GM18505 (cell line): Measurements from ENCODE around the gene CERT1.

Experiments
- ATAC-seq: cut with Tn5 transposase; IDR thresholded peaks from one replicate; pipeline ENCODE4 v1.9.1; 2021; ENCODE audit not compliant: unreplicated experiment
- POLR2A ChIP-seq: IDR thresholded peaks from 4 replicates; pipeline ENCODE4 v1.6.1; 2011; ENCODE audit warnings: borderline replicate concordance; ENCODE audit not compliant: insufficient read depth, insufficient read length; ENCODE audit errors: extremely low read depth

CERT1 gene

DNA sequence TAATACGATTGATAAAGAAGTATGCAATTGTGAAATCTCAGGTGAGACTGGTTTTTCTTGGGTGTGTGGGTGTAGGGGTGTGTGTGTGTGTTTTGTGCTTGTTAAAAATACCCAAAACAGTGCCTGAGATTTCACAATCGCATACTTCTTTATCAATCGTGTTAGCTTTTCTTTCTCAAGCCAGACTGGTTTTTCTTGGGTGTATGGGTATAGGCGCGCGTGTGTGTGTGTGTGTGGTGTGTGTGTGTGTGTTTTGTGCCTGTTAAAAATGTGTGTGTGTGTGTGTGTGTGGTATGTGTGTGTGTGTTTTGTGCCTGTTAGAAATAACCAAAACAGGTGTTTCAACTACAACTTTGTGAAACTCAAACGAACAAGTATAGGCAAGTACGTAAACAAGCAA is 53.7 kb downstream of the CERT1 start:
- no peak for TF ChIP-seq POLR2A

DNA sequence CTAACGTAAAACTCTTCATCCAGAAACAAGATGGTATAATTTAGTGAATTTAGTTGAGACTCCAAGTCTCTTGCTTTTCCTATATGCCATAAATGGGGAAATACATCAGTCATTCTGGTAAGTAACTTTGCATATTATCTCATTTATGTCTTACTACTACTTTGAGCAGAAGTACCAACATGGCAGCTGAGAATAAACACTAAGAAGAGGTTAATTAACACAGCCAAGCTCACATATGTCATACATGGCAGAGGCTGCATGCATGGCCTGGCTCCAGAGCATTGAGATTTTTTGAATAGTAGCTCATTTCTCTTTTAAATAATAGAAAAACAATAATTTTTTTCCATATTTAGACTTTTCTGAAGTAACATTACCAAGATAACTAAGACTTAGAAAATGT is 54.3 kb downstream of the CERT1 start:
- no peak for TF ChIP-seq POLR2A

More for the DNA sequence above, 53.7 kb downstream of the CERT1 start:
- ATAC-seq, result no peak

GRCh38 chr5:75450069-75450468 is 61.4 kb downstream of the CERT1 start:
- no peak for ATAC-seq
- no peak for TF ChIP-seq POLR2A

More for the DNA sequence above, 54.3 kb downstream of the CERT1 start:
- no peak for ATAC-seq

DNA sequence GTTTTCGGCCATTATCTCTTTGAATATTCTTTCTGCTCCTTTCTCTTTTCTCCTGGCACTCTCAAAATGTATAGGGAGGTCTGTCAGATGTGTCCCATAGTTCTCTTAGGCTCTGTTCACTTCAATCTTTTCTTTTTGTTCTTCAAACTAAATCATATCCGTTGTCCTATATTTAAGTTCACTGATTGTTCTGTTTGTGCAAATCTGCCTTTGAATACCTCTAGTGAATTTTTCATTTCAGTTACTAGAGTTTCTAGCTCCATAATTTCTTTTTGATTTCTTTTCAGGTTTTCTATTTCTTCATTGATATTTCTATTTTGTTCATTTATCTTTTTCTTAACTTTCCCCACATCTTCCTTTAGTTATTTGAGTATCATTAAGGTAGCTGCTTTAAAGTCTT is 65.4 kb downstream of the CERT1 start:
- no peak for ATAC-seq
- TF ChIP-seq POLR2A, result no peak

DNA sequence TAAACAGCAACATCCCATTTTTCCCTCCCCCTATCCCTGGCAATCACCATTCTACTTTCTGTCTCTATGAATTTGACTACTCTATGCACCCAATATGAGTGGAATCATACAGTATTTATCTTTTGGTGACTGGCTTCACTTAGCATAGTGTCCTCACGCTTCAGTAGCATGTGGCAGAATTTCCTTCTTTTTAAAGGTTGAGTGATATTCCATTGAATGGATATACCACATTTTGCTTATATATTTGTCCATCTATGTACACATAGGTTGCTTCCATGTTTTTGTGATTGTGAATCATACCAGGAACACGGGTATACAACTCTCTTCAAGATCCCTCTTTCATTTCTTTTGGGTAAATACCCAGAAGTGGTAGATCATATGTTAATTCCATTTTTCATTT is 69.9 kb downstream of the CERT1 start:
- ATAC-seq, result no peak
- no peak for TF ChIP-seq POLR2A

GRCh38 chr5:75439276-75439675 is 72.2 kb downstream of the CERT1 start:
- TF ChIP-seq POLR2A, result no peak
- ATAC-seq, result no peak

GRCh38 chr5:75438722-75439121 is 72.7 kb downstream of the CERT1 start:
- no peak for ATAC-seq
- TF ChIP-seq POLR2A, result no peak

DNA sequence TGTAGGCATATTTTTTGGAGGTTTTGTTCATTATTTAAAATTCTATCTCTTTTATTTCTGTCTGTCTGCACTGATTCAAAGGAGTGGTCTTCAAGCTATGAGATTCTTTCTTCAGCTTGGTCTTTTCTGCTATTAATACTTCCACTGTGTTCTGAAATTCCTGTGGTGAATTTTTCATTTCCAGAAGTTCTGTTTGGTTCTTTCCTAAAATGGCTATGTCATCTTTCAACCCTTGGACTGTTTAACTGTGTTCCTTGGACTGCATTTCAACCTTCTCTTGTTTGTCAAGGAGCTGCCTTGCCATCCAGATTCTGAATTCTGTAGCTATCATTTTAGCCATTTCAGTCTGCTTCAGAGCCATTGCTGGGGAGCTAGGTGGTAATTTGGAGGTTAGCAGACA is 76.3 kb downstream of the CERT1 start:
- no peak for ATAC-seq
- no peak for TF ChIP-seq POLR2A

- TF ChIP-seq POLR2A, result no peak
- no peak for ATAC-seq
These were observed 77.5 kb downstream of the CERT1 start for GRCh38 chr5:75433814-75434506.

DNA sequence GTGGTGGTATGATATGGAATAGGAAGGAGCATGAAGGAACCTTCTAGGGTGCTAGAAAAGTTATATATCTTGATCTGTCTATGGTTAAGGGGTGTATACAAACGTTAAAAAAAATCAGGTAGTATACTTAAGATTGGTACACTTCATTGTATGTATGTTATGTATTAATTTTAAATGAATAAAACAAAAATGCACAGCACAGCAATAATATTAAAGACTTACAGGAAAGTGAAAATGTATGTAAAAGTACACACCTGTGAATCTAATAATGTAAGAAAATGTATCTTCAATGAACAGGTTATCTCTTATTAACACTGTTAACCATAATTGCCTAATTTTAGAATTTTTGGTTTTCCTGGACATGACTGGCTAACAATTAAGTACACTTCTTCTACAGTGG is 97.2 kb downstream of the CERT1 start:
- no peak for ATAC-seq
- no peak for TF ChIP-seq POLR2A

DNA sequence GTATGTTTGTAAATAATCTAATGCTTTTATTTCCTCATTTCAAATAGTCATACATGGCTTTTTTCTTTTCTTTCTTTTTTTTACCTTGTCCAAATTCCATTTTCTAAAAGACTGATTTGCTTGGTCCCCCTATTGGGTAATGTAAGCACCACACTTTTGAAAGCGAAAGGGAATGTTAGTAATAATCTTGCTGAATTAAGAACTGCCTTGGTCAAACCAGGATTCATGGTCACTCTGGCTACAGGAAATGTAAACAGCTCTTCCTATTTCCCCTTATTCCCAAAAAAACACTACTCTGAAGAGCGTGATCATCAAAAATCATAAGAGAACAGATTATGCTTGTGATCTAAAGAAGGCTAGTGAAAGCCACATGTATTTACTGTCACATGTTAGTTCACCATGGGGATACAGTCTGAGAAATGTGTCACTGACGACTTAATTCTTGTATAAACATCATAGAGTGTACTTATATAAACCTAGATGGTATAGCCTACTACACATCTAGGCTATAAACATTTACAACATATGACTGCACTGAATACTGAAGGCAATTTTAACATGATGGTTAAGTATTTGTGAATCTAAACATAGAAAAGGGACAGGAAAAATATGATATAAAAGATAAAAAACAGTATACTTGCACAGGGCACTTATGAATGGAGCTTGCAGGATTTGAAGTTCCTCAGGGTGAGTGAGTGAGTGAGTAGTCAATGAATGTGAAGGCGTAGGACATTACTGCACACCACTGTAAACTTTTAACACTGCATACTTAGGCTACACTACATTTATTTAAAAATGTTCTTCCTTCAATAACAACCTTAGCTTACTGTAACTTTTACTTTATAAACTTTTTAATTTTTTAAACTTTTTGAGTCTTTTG is 99.1 kb downstream of the CERT1 start:
- no peak for TF ChIP-seq POLR2A
- no peak for ATAC-seq

DNA sequence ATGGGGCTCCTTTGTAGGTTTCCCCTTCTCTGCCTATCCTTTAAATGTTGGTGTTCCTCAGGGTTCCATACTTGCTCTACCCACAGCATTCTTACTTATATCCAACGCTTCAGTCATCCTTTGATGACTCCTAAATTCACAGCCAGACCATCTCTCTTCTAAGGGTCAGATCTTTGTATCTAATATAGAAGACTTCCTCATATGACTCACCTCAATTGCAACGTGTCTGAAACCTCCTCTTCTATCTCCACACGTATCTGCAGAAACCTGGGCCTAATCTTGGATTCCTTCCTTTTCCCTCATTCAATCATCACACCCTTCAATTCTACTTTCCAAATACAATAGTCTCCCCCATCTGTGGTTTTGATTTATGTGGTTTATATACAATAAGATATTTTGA is 106.1 kb downstream of the CERT1 start:
- ATAC-seq, result no peak
- no peak for TF ChIP-seq POLR2A

DNA sequence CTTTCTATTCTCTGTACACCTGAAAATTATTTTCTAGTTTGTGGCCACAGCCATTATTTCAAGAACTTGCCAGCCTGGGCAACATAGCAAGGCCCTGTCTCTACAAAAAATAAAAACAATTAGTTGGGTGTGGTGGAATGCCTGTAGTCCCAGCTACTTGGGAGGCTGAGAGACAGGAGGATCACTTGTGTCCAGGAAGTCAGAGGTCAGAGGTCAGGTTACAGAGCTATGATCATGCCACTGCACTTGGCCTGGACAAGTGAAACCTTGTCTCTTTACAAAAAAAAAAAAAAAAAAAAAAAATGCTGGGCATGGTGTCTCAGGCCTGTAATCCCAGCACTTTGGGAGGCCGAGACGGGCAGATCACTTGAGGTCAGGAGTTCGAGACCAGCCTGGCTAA is 116.2 kb downstream of the CERT1 start:
- no peak for TF ChIP-seq POLR2A
- ATAC-seq, result no peak

DNA sequence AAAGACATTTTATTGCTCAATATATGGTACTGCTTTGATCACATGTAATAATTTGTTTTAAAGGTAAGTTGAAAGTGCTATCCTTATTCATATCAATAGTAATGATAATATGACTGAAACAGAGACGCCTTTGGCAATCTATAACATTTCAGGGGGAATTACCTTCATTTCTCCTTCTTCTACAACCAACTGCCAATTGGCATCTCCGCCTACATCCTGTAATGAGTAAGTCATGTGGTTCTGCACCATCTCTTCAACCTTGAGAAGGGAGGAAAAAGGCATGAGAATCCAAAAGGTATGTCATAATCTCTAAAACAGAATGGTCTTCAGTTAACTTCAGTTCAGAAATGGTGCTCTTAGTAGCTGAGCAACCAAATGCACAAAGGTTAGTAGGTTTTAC is 122.0 kb downstream of the CERT1 start:
- TF ChIP-seq POLR2A, result no peak
- ATAC-seq, result no peak
